OCI-LY1 (cell line): Measurements from ENCODE around the gene PTPDC1.
A peak's percentile ranks its signal among the peaks of the same experiment; 100 is the strongest.

Experiments used
- H2AFZ ChIP-seq: fragments of 200-600 bp; sonication (generic), shearing (Covaris generic); 2 replicates; pipeline ENCODE4 v1.6.0; 2014; ENCODE audit warnings: antibody characterized with exemption, mild to moderate bottlenecking, low read length
- H3F3A ChIP-seq: fragments of 200-600 bp; sonication (generic), shearing (Covaris generic); 2 replicates; pipeline ENCODE4 v1.6.0; 2014; ENCODE audit warnings: mild to moderate bottlenecking, antibody characterized with exemption, low read length, moderate library complexity; ENCODE audit not compliant: insufficient read depth
- H3K27ac ChIP-seq: fragments of 200-600 bp; sonication (generic); 2 replicates; pipeline ENCODE4 v1.5.1; 2014; ENCODE audit warnings: low read length, mixed run types, mild to moderate bottlenecking, low read depth; ENCODE audit not compliant: poor library complexity, severe bottlenecking
- H3K27me3 ChIP-seq: fragments of 200-600 bp; sonication (generic); 2 replicates; pipeline ENCODE4 v1.6.0; 2014; ENCODE audit warnings: antibody characterized with exemption, mild to moderate bottlenecking, low read length, moderate library complexity; ENCODE audit not compliant: insufficient read depth
- H3K36me3 ChIP-seq: fragments of 200-600 bp; sonication (generic); 2 replicates; pipeline ENCODE4 v1.6.1; 2014; ENCODE audit warnings: mild to moderate bottlenecking, antibody characterized with exemption, low read length, moderate library complexity, mixed read lengths; ENCODE audit not compliant: insufficient read depth
- H3K4me1 ChIP-seq: fragments of 200-600 bp; sonication (generic); 2 replicates; pipeline ENCODE4 v1.5.1; 2014; ENCODE audit warnings: mild to moderate bottlenecking, low read length, moderate library complexity; ENCODE audit not compliant: insufficient read depth, severe bottlenecking
- H3K4me2 ChIP-seq: fragments of 200-600 bp; sonication (generic), shearing (Covaris generic); 2 replicates; pipeline ENCODE4 v1.6.1; 2014; ENCODE audit warnings: low read length
- H3K4me3 ChIP-seq: fragments of 200-600 bp; sonication (generic); 2 replicates; pipeline ENCODE4 v1.5.1; 2014; ENCODE audit warnings: low read length, low read depth, mild to moderate bottlenecking, mixed read lengths; ENCODE audit not compliant: poor library complexity, severe bottlenecking
- H3K79me2 ChIP-seq: fragments of 200-600 bp; shearing (Covaris generic); 2 replicates; pipeline ENCODE4 v1.6.1; 2016; ENCODE audit warnings: mixed run types, low read length, mixed read lengths; ENCODE audit not compliant: insufficient read depth
- H3K9ac ChIP-seq: fragments of 200-600 bp; sonication (generic), shearing (Covaris generic); 2 replicates; pipeline ENCODE4 v1.6.1; 2014; ENCODE audit warnings: mild to moderate bottlenecking, low read length, mixed read lengths
- H3K9me2 ChIP-seq: fragments of 200-600 bp; sonication (generic), shearing (Covaris generic); 2 replicates; pipeline ENCODE4 v1.6.1; 2014; ENCODE audit warnings: low read depth, mild to moderate bottlenecking, low read length, mixed read lengths
- H3K9me3 ChIP-seq: fragments of 200-600 bp; shearing (Covaris generic); 2 replicates; pipeline ENCODE4 v1.6.1; 2014; ENCODE audit warnings: low read length, mixed read lengths
- H4K20me1 ChIP-seq: fragments of 200-600 bp; sonication (generic), shearing (Covaris generic); 2 replicates; pipeline ENCODE4 v1.6.0; 2016; ENCODE audit warnings: mild to moderate bottlenecking, low read length; ENCODE audit not compliant: insufficient read depth
- EZH2 ChIP-seq: fragments of 200-600 bp; sonication (generic), shearing (Covaris generic); IDR thresholded peaks from 2 replicates; pipeline ENCODE4 v1.8.0; 2017; ENCODE audit warnings: borderline replicate concordance, mixed run types, mild to moderate bottlenecking, antibody characterized with exemption, low read length, moderate library complexity, mixed read lengths
- TF ChIP-seq, protein P1 (sequence below): fragments of 200-600 bp; sonication (generic), shearing (Covaris generic); IDR thresholded peaks from 2 replicates; pipeline ENCODE4 v1.5.1; 2017; ENCODE audit warnings: mild to moderate bottlenecking, antibody characterized with exemption, low read length, moderate library complexity, mixed read lengths

Gene PTPDC1

DNA sequence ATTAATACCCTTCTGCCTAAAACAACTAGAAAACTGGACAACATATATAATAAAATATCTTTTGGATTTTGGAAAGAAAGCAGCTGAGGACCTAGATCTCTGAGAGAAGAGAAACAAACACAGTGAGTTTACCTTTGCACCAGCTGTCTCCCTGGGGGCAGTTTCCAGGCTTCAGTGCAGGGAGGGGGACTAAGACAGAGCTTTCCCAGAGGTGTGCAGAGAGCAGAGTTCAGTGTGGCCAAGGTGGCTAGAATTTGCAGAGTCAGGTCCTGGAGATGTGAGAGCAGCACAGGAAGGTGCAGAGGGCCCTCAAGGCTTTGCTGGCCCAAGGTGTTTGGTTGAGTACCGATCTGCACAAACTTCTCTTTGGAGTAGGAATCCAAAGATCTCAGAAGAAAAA, 26.3 kb upstream of the PTPDC1 start:
- TF ChIP-seq, protein P1, sequence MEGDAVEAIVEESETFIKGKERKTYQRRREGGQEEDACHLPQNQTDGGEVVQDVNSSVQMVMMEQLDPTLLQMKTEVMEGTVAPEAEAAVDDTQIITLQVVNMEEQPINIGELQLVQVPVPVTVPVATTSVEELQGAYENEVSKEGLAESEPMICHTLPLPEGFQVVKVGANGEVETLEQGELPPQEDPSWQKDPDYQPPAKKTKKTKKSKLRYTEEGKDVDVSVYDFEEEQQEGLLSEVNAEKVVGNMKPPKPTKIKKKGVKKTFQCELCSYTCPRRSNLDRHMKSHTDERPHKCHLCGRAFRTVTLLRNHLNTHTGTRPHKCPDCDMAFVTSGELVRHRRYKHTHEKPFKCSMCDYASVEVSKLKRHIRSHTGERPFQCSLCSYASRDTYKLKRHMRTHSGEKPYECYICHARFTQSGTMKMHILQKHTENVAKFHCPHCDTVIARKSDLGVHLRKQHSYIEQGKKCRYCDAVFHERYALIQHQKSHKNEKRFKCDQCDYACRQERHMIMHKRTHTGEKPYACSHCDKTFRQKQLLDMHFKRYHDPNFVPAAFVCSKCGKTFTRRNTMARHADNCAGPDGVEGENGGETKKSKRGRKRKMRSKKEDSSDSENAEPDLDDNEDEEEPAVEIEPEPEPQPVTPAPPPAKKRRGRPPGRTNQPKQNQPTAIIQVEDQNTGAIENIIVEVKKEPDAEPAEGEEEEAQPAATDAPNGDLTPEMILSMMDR = no peak
- no peak for TF ChIP-seq EZH2
- H3K27ac ChIP-seq = no peak overlapping the region
- H3K9ac ChIP-seq = no peak overlapping the region
- no peak overlapping the region for H3K4me2 ChIP-seq
- no peaks in the 10 kb centered on the region for H3K36me3 ChIP-seq
- H3K4me3 ChIP-seq = no peak overlapping the region
- H3K79me2 ChIP-seq = no peaks in the 10 kb centered on the region
- H3K9me3 ChIP-seq = no peaks in the 10 kb centered on the region
- H2AFZ ChIP-seq = no peak overlapping the region
- no peaks in the 10 kb centered on the region for H4K20me1 ChIP-seq
- H3K4me1 ChIP-seq = no peaks in the 10 kb centered on the region
- H3K9me2 ChIP-seq = no peaks in the 10 kb centered on the region
- no peaks in the 10 kb centered on the region for H3F3A ChIP-seq
- H3K27me3 ChIP-seq = no peaks in the 10 kb centered on the region

DNA sequence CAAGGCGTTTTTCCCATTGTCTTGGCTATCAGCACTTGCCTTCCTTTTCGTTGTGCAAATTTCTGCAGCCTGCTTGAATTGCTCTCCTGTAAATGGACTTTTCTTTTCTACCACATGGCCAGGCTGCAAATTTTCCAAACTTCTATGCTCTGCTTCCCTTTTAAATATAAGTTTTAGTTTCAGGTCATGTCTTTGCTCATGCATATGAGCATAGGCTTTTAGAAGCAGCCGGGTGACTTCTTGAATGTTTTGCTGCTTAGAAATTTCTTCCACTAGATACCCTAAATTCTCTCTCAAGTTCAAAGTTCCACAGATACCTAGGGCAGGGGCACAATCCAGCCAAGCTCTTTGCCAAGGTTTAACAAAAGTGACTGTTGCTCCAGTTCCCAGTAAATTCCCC, 22.4 kb upstream of the PTPDC1 start:
- no peaks in the 10 kb centered on the region for H3F3A ChIP-seq
- no peaks in the 10 kb centered on the region for H3K36me3 ChIP-seq
- no peaks in the 10 kb centered on the region for H3K79me2 ChIP-seq
- no peaks in the 10 kb centered on the region for H3K27me3 ChIP-seq
- no peak overlapping the region for H2AFZ ChIP-seq
- no peak overlapping the region for H3K27ac ChIP-seq
- H3K9ac ChIP-seq = no peak overlapping the region
- H3K9me2 ChIP-seq = no peaks in the 10 kb centered on the region
- TF ChIP-seq, protein P1 = no peak
- no peak for TF ChIP-seq EZH2
- H3K4me2 ChIP-seq = no peak overlapping the region
- H3K4me3 ChIP-seq = no peak overlapping the region
- no peaks in the 10 kb centered on the region for H3K4me1 ChIP-seq
- no peaks in the 10 kb centered on the region for H3K9me3 ChIP-seq
- H4K20me1 ChIP-seq = no peaks in the 10 kb centered on the region

DNA sequence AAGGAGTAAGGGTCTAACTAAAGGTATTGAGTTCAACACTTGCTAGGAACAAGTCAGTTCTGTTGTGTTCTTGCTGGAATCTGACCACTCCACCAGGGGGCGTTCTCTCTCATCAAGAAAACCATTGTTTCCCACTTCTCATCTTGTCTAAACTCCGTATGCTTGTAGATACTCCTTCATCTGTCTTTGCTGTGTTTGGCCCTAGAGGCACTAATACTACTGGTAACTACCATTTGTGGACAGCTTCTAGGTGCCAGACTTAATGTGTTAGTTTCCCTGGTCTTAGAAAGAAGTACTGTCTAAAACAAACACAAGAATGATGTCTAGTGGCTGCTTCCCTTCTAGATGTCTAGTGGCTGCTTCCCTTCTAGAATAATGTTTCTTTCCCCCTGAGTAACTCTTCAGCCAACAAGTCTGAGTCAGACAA, 18.7 kb upstream of the PTPDC1 start:
- Histone ChIP-seq H3K36me3 (no peaks in the 10 kb centered on the region), H3K9ac (no peak overlapping the region), H3F3A (no peaks in the 10 kb centered on the region), H3K4me3 (no peak overlapping the region), H2AFZ (no peak overlapping the region), H3K9me3 (0 out of 2 replicates have a peak, but pooled peaks cover under 1% of the 10 kb centered on the region), H3K4me1 (no peaks in the 10 kb centered on the region), H3K4me2 (no peak overlapping the region), H3K79me2 (no peaks in the 10 kb centered on the region), H4K20me1 (no peaks in the 10 kb centered on the region), H3K9me2 (no peaks in the 10 kb centered on the region), H3K27ac (no peak overlapping the region), H3K27me3 (no peaks in the 10 kb centered on the region)
- TF ChIP-seq EZH2 = no peak
- TF ChIP-seq, protein P1 = peak; percentile 89
